H1 (cell line): ENCODE data around the gene MEIOB. TPM values are rescaled to one million over a fixed set of nuclear protein-coding genes. Genes with fewer than 3 reads are reported as not detected.

Experiments
- CTCF ChIA-PET: fragments of 300-600 bp; sonication (Branson Sonifier 250); formaldehyde crosslinking; loops from one replicate; lab custom pipeline; 2021; ENCODE audit not compliant: partially characterized antibody; lab: Charles Lee
- POLR2A ChIA-PET: fragments of 300-600 bp; sonication (Branson Sonifier 250); formaldehyde crosslinking; loops from one replicate; lab custom pipeline; 2021; ENCODE audit warnings: inconsistent platforms; ENCODE audit not compliant: partially characterized antibody; lab: Charles Lee
- DNase-seq, 2 experiments: peaks; one replicate each; pipeline versions ENCODE4 v3.0.0 to v3.0.0-alpha.2; 2010 to 2022; ENCODE audit warnings: low spot score in 2 of 2, low read depth in 1 of 2, mixed read lengths in 1 of 2
- FAIRE-seq: peaks from 2 replicates; lab custom pipeline; 2011; peaks lifted over from hg19 to GRCh38; lab: Jason Lieb, UNC
- H2AFZ ChIP-seq: 2 replicates; pipeline ENCODE4 v1.8.1; 2012; ENCODE audit warnings: low read length, inconsistent platforms
- H2AK5ac ChIP-seq: 2 replicates; pipeline ENCODE4 v1.6.1; 2013; ENCODE audit warnings: low read depth, low read length
- H2BK120ac ChIP-seq: replicated peaks from 2 replicates; pipeline ENCODE3; 2013; ENCODE audit warnings: low read depth, low read length, inconsistent platforms
- H2BK12ac ChIP-seq: 2 replicates; pipeline ENCODE4 v1.6.1; 2013; ENCODE audit warnings: low read depth, low read length
- H2BK15ac ChIP-seq: 2 replicates; pipeline ENCODE4 v1.6.1; 2013; ENCODE audit warnings: low read length
- H2BK20ac ChIP-seq: 2 replicates; pipeline ENCODE4 v1.6.1; 2013; ENCODE audit warnings: low read length
- H2BK5ac ChIP-seq: 2 replicates; pipeline ENCODE4 v1.6.1; 2013; ENCODE audit warnings: low read depth, low read length
- H3K14ac ChIP-seq: 2 replicates; pipeline ENCODE4 v1.6.1; 2013; ENCODE audit warnings: inconsistent platforms; ENCODE audit not compliant: insufficient read length
- H3K18ac ChIP-seq: 2 replicates; pipeline ENCODE4 v1.6.1; 2013; ENCODE audit warnings: low read length; ENCODE audit errors: extremely low read depth
- H3K23ac ChIP-seq: 2 replicates; pipeline ENCODE4 v1.6.1; 2013; ENCODE audit warnings: inconsistent platforms; ENCODE audit not compliant: insufficient read length
- H3K23me2 ChIP-seq: 2 replicates; pipeline ENCODE4 v1.6.1; 2013; ENCODE audit warnings: low read depth, low read length
- H3K27ac ChIP-seq: 2 replicates; pipeline ENCODE4 v1.6.1; 2011; ENCODE audit warnings: low read depth, low read length, inconsistent platforms
- H3K27me3 ChIP-seq, 4 experiments: replicated peaks in 1 of 4; 1 replicate in 1 of 4; 2 replicates in 3 of 4; pipeline versions ENCODE4 v1.6.1 to v1.8.1; 2011 to 2013; ENCODE audit warnings: low read length in 3 of 4, mild to moderate bottlenecking in 3 of 4, inconsistent platforms in 2 of 4, mixed read lengths in 2 of 4, moderate library complexity in 1 of 4; ENCODE audit not compliant: control insufficient read depth in 3 of 4, insufficient read depth in 3 of 4; ENCODE audit errors: extremely low read depth in 1 of 4
- H3K36me3 ChIP-seq, 4 experiments: 2 replicates each; pipeline versions ENCODE4 v1.6.1 to v1.8.1; 2011 to 2013; ENCODE audit warnings: mild to moderate bottlenecking in 4 of 4, low read length in 3 of 4, moderate library complexity in 2 of 4, control low read depth in 1 of 4, inconsistent platforms in 1 of 4; ENCODE audit not compliant: insufficient read depth in 4 of 4, control insufficient read depth in 2 of 4
- H3K4ac ChIP-seq: replicated peaks from 2 replicates; pipeline ENCODE3; 2013; ENCODE audit warnings: low read length, low read depth, mixed read lengths, inconsistent platforms; ENCODE audit not compliant: insufficient read length
- H3K4me1 ChIP-seq, 4 experiments: replicated peaks in 1 of 4; 1 replicate in 1 of 4; 2 replicates in 3 of 4; pipeline versions ENCODE4 v1.6.1 to v1.8.1; 2011 to 2013; ENCODE audit warnings: low read length in 3 of 4, inconsistent platforms in 2 of 4, mixed read lengths in 1 of 4; ENCODE audit not compliant: insufficient read depth in 4 of 4, control insufficient read depth in 3 of 4
- H3K4me2 ChIP-seq, 2 experiments: 2 replicates each; pipeline versions ENCODE4 v1.6.1 to v1.8.1; 2011 to 2013; ENCODE audit warnings: low read depth in 2 of 2, low read length in 2 of 2, control low read depth in 1 of 2, inconsistent platforms in 1 of 2, mild to moderate bottlenecking in 1 of 2; ENCODE audit not compliant: insufficient read depth in 1 of 2
- H3K4me3 ChIP-seq, 4 experiments: fragments of 200-600, 300-600 bp in 1 of 4; sonication (generic), shearing (Covaris generic), sonication (Bioruptor Twin) in 1 of 4; 2 replicates each; pipeline versions ENCODE4 v1.5.1 to v1.8.1; 2011 to 2016; ENCODE audit warnings: low read length in 4 of 4, low read depth in 3 of 4, control low read depth in 2 of 4, inconsistent platforms in 2 of 4, mild to moderate bottlenecking in 2 of 4, mixed read lengths in 1 of 4, moderate library complexity in 1 of 4; ENCODE audit not compliant: insufficient read depth in 2 of 4; ENCODE audit errors: extremely low read depth in 1 of 4
- H3K56ac ChIP-seq: replicated peaks from 2 replicates; pipeline ENCODE3; 2013; ENCODE audit warnings: low read depth, mild to moderate bottlenecking, mixed read lengths, low read length, inconsistent platforms; ENCODE audit not compliant: insufficient read length
- H3K79me1 ChIP-seq: 2 replicates; pipeline ENCODE4 v1.6.1; 2013; ENCODE audit warnings: low read depth, low read length, control low read depth
- H3K79me2 ChIP-seq, 2 experiments: 2 replicates each; pipeline versions ENCODE4 v1.6.1 to v1.8.1; 2012 to 2013; ENCODE audit warnings: low read length in 2 of 2, mild to moderate bottlenecking in 2 of 2, inconsistent platforms in 1 of 2; ENCODE audit not compliant: insufficient read depth in 2 of 2, control insufficient read depth in 1 of 2
- H3K9ac ChIP-seq, 4 experiments: replicated peaks in 1 of 4; 1 replicate in 1 of 4; 2 replicates in 3 of 4; pipeline versions ENCODE4 v1.6.1 to v1.8.1; 2011 to 2013; ENCODE audit warnings: low read depth in 3 of 4, low read length in 3 of 4, control low read depth in 2 of 4, mild to moderate bottlenecking in 2 of 4, moderate library complexity in 2 of 4, inconsistent platforms in 1 of 4; ENCODE audit errors: extremely low read depth in 1 of 4
- H3K9me3 ChIP-seq, 2 experiments: 2 replicates each; pipeline versions ENCODE4 v1.6.1 to v1.8.1; 2012 to 2013; ENCODE audit warnings: mild to moderate bottlenecking in 2 of 2, moderate library complexity in 2 of 2, control low read depth in 1 of 2, inconsistent platforms in 1 of 2, low read depth in 1 of 2, low read length in 1 of 2, mixed read lengths in 1 of 2; ENCODE audit not compliant: insufficient read depth in 2 of 2
- H4K20me1 ChIP-seq, 2 experiments: replicated peaks in 1 of 2; 2 replicates each; pipeline versions ENCODE3 to v1.8.1; 2011 to 2013; ENCODE audit warnings: inconsistent platforms in 2 of 2, low read length in 2 of 2, mild to moderate bottlenecking in 1 of 2; ENCODE audit not compliant: insufficient read depth in 2 of 2, control insufficient read depth in 1 of 2
- H4K5ac ChIP-seq: 2 replicates; pipeline ENCODE4 v1.6.1; 2013; ENCODE audit warnings: low read length, low read depth, mixed read lengths, inconsistent platforms; ENCODE audit not compliant: insufficient read length
- H4K8ac ChIP-seq: 2 replicates; pipeline ENCODE4 v1.8.0; 2013; ENCODE audit warnings: mild to moderate bottlenecking, moderate library complexity, low read length, inconsistent platforms; ENCODE audit not compliant: insufficient read depth; ENCODE audit errors: extremely low read depth
- H4K91ac ChIP-seq: replicated peaks from 2 replicates; pipeline ENCODE3; 2013; ENCODE audit warnings: low read length, mixed read lengths, inconsistent platforms; ENCODE audit not compliant: insufficient read length
- RAD21 ChIP-seq, 2 experiments: IDR thresholded peaks in 1 of 2; conservative IDR thresholded peaks in 1 of 2; 2 replicates each; pipeline ENCODE4 v1.6.1; 2011; ENCODE audit warnings: low read depth in 2 of 2, low read length in 2 of 2, improper control_type of control experiment in 1 of 2, inconsistent platforms in 1 of 2, mild to moderate bottlenecking in 1 of 2, moderate library complexity in 1 of 2
- RBBP5 ChIP-seq: IDR thresholded peaks from 2 replicates; pipeline ENCODE4 v1.7.1; 2012; ENCODE audit warnings: low read depth, mild to moderate bottlenecking, inconsistent platforms, low read length, moderate library complexity, borderline replicate concordance
- SP1 ChIP-seq: IDR thresholded peaks from 2 replicates; pipeline ENCODE4 v1.6.1; 2011; ENCODE audit warnings: low read depth, low read length
- WGBS, 2 experiments: shearing (Covaris generic) in 1 of 2; methylation state at CpG; one replicate each; pipeline versions ENCODE4 v1.1.6 to v1.1.7; 2013 to 2015; ENCODE audit warnings: low lambda C conversion rate in 2 of 2, mixed read lengths in 2 of 2, inconsistent platforms in 1 of 2, low coverage in 1 of 2, missing lambda C conversion rate in 1 of 2; ENCODE audit not compliant: insufficient replicate concordance in 2 of 2, insufficient coverage in 1 of 2, insufficient read length in 1 of 2; ENCODE audit errors: extremely low coverage in 1 of 2, missing lambda C conversion rate in 1 of 2; 5-methylcytosine and 5-hydroxymethylcytosine counted together
- polyA plus RNA-seq, 7 experiments: library from polyadenylated mRNA; depleted of rRNA in 3 of 7; stranded (reverse) in 5 of 7; unstranded in 2 of 7; fragments of >200 nt in 5 of 7; fragments of 200-250 nt in 2 of 7; gene quantifications; 1 replicate in 5 of 7; 2 replicates in 1 of 7; 4 replicates in 1 of 7; pipeline versions ENCODE4 v1.2.1 to v1.2.3, GENCODE V29; 2011 to 2013; ENCODE audit warnings: missing spikeins in 2 of 7, mixed read lengths in 2 of 7
- total RNA-seq: library from RNA; stranded (reverse); fragmentation: NEBNext Ultra II Directional; extraction: Animal tissue kit (Norgen Biotek cat#: 25700); gene quantifications from 2 replicates; pipeline ENCODE4 v1.2.1, GENCODE V29; 2021
- TF ChIP-seq, protein P1 (sequence below), 3 experiments: IDR thresholded peaks; 1 replicate in 2 of 3; 2 replicates in 1 of 3; pipeline versions ENCODE4 v1.5.1 to v1.6.1; 2011; ENCODE audit warnings: low read length in 3 of 3, mild to moderate bottlenecking in 3 of 3, inconsistent platforms in 2 of 3, low read depth in 1 of 3, moderate library complexity in 1 of 3; ENCODE audit not compliant: insufficient read depth in 1 of 3; ENCODE audit errors: control extremely low read depth in 1 of 3

The MEIOB gene
- total and polyA plus RNA-seq, 2 of the 8 experiments (the other 6 are each of a cell fraction or from before 2014, with no cell fraction given) = 0.63 to 1.1 TPM

DNA sequence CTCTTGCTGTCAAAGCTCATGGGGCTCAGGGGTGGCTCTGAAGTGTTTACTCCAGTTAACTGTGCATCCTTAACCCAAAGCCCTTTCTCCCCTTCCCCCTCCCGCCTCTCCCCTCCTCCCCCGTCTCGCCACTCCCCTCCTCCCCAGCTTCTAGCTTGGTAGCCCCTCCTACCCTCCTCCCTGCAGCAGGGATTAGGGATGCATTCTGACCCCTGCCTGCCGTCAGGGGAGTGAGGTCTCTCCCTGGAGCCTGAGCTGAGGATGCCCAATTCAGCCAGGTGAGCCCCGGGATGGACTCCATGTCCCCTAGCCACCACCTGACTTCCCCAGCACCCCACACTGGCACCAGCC, 44.7 kb upstream of the MEIOB start:
- Histone ChIP-seq H3K4ac (no peak overlapping the region), H4K8ac (no peak overlapping the region), H3K9ac (no peak overlapping the region), H3K4me3 (peak overlapping the region in 1 of 4 experiments; percentile 54; a peak in 2 of 8 replicates), H3K4me2 (peak overlapping the region; percentile 65 to 80), H2BK12ac (no peak overlapping the region), H2AK5ac (no peak overlapping the region), H3K14ac (no peak overlapping the region), H2AFZ (no peak overlapping the region), H3K36me3 (peaks cover 0 to 7% (median 0%) of the 10 kb centered on the region in 4 experiments; a peak in 1 of 8 replicates), H3K23ac (no peak overlapping the region), H3K56ac (no peak overlapping the region), H3K79me1 (no peaks in the 10 kb centered on the region), H3K4me1 (peaks cover 0 to 37% (median 23%) of the 10 kb centered on the region in 4 experiments; a peak in 6 of 7 replicates), H4K5ac (no peak overlapping the region), H4K91ac (peak overlapping the region; percentile 44), H3K9me3 (no peaks in the 10 kb centered on the region), H2BK5ac (no peak overlapping the region), H4K20me1 (peaks cover 4 to 9% of the 10 kb centered on the region in 2 experiments), H2BK120ac (no peak overlapping the region), H3K18ac (no peak overlapping the region), H2BK15ac (no peak overlapping the region), H3K23me2 (peaks cover 9% of the 10 kb centered on the region; the same call in 1 of the 2 replicates), H3K27me3 (peaks cover 39 to 72% (median 61%) of the 10 kb centered on the region in 4 experiments), H3K79me2 (no peaks in the 10 kb centered on the region), H3K27ac (no peak overlapping the region), H2BK20ac (no peak overlapping the region)
- FAIRE-seq = no peak
- POLR2A ChIA-PET = interaction anchor here (0.5 to 2.8 kb wide), 6 partner anchors 9 to 51 kb away, joined by 3 to 15 read pairs (median 6); partner anchors contain the start of gene RPS2
- peak in 1 of 2 experiments; percentile 4; a peak in 1 of 4 replicates for TF ChIP-seq RAD21 (IDR thresholded peaks at IDR 0.05 in 1 of 2, conservative IDR thresholded peaks at IDR 0.05 in 1 of 2; ENCODE audit: low read depth in 2 of 2, low read length in 2 of 2)
- TF ChIP-seq SP1 = no peak
- TF ChIP-seq RBBP5 = no peak
- TF ChIP-seq, protein P1, sequence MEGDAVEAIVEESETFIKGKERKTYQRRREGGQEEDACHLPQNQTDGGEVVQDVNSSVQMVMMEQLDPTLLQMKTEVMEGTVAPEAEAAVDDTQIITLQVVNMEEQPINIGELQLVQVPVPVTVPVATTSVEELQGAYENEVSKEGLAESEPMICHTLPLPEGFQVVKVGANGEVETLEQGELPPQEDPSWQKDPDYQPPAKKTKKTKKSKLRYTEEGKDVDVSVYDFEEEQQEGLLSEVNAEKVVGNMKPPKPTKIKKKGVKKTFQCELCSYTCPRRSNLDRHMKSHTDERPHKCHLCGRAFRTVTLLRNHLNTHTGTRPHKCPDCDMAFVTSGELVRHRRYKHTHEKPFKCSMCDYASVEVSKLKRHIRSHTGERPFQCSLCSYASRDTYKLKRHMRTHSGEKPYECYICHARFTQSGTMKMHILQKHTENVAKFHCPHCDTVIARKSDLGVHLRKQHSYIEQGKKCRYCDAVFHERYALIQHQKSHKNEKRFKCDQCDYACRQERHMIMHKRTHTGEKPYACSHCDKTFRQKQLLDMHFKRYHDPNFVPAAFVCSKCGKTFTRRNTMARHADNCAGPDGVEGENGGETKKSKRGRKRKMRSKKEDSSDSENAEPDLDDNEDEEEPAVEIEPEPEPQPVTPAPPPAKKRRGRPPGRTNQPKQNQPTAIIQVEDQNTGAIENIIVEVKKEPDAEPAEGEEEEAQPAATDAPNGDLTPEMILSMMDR (IDR thresholded peaks at IDR 0.05; ENCODE audit: control extremely low read depth in 1 of 3, insufficient read depth in 1 of 3, low read depth in 1 of 3, low read length in 3 of 3) = peak in 1 of 3 experiments; percentile 13; a peak in 1 of 4 replicates
- 19% methylated on average over 2 of the region's 5 CpGs; no CpG with 5 or more reads in 1 of the 2 experiments for WGBS, 2 experiments
- CTCF ChIA-PET = interaction anchor here (0.7 to 4.0 kb wide), 10 partner anchors 10 to 148 kb away, joined by 3 to 19 read pairs (median 3); no protein-coding TSS in a partner anchor
- DNase-seq = no peak
